Karpas-422 (cell line): ENCODE data around the gene RTP1. TPM values are rescaled to one million over a fixed set of nuclear protein-coding genes. Genes with fewer than 3 reads are reported as not detected.
"Not testable (repeated sequence)": the region's sequence is repeated elsewhere in the genome, so short reads cannot be mapped to it uniquely, and the experiment has no call there.

ENCODE experiments used
- DNase-seq: peaks from one replicate; pipeline ENCODE4 v3.0.0-alpha.2; 2015
- H2AFZ ChIP-seq: fragments of 200-600 bp; sonication (generic); 2 replicates; pipeline ENCODE4 v1.6.1; 2014; ENCODE audit warnings: antibody characterized with exemption, low read length, mixed read lengths
- H3K27ac ChIP-seq: fragments of 200-600 bp; sonication (generic); 2 replicates; pipeline ENCODE4 v1.5.1; 2014; ENCODE audit warnings: mild to moderate bottlenecking, low read length, moderate library complexity
- H3K27me3 ChIP-seq: fragments of 200-600 bp; sonication (generic); 2 replicates; pipeline ENCODE4 v1.6.1; 2014; ENCODE audit warnings: low read length, mixed read lengths
- H3K36me3 ChIP-seq: fragments of 200-600 bp; sonication (generic); 2 replicates; pipeline ENCODE4 v1.6.1; 2014; ENCODE audit warnings: low read length, mixed read lengths; ENCODE audit not compliant: insufficient read depth
- H3K4me1 ChIP-seq: fragments of 200-600 bp; sonication (generic); 2 replicates; pipeline ENCODE4 v1.6.1; 2014; ENCODE audit warnings: mild to moderate bottlenecking, low read length, mixed read lengths
- H3K4me2 ChIP-seq: fragments of 200-600 bp; sonication (generic); 2 replicates; pipeline ENCODE4 v1.6.1; 2014; ENCODE audit warnings: low read length, low read depth, mild to moderate bottlenecking; ENCODE audit not compliant: poor library complexity, severe bottlenecking
- H3K4me3 ChIP-seq: fragments of 200-600 bp; sonication (generic); 2 replicates; pipeline ENCODE4 v1.5.1; 2014; ENCODE audit warnings: mild to moderate bottlenecking, antibody characterized with exemption, low read length, mixed read lengths
- H3K79me2 ChIP-seq: fragments of 200-600 bp; sonication (generic); 2 replicates; pipeline ENCODE4 v1.6.1; 2014; ENCODE audit warnings: mild to moderate bottlenecking, low read length, mixed read lengths
- H3K9ac ChIP-seq: fragments of 200-600 bp; sonication (generic); 2 replicates; pipeline ENCODE4 v1.6.0; 2014; ENCODE audit warnings: low read length
- H3K9me2 ChIP-seq: fragments of 200-600 bp; sonication (generic), shearing (Covaris generic); replicated peaks from 2 replicates; pipeline ENCODE4 v1.6.0; 2014; ENCODE audit warnings: mild to moderate bottlenecking, low read length, moderate library complexity; ENCODE audit not compliant: insufficient read depth
- H3K9me3 ChIP-seq: fragments of 300-700, 200-600 bp; sonication (generic); 2 replicates; pipeline ENCODE4 v1.6.1; 2014; ENCODE audit warnings: low read length, mixed read lengths
- H4K20me1 ChIP-seq: fragments of 200-600 bp; sonication (generic); 2 replicates; pipeline ENCODE4 v1.6.1; 2014; ENCODE audit warnings: mild to moderate bottlenecking, antibody characterized with exemption, low read length, low read depth; ENCODE audit not compliant: insufficient read depth
- total RNA-seq: library from RNA; depleted of rRNA; stranded (reverse); fragments of >200 nt; shearing (Covaris generic); gene quantifications from 2 replicates; pipeline ENCODE4 v1.2.3, GENCODE V29; 2014; ENCODE audit warnings: low replicate concordance

Gene RTP1
- total RNA-seq, 1 experiment from 2014 or later, result not detected

- no peak overlapping the region for H3K4me2 ChIP-seq
- peaks cover 11% of the 10 kb centered on the region for H3K4me1 ChIP-seq
- H3K27me3 ChIP-seq, result no peaks in the 10 kb centered on the region
- H4K20me1 ChIP-seq, result no peaks in the 10 kb centered on the region
- H3K9me3 ChIP-seq, result no peaks in the 10 kb centered on the region
- H3K9me2 ChIP-seq, result no peaks in the 10 kb centered on the region
- no peak overlapping the region for H2AFZ ChIP-seq
- H3K9ac ChIP-seq, result no peak overlapping the region
- DNase-seq, result no peak
- no peak overlapping the region for H3K27ac ChIP-seq
- H3K36me3 ChIP-seq, result no peaks in the 10 kb centered on the region
- H3K79me2 ChIP-seq, result no peaks in the 10 kb centered on the region
- H3K4me3 ChIP-seq, result no peak overlapping the region
Observed at GRCh38 chr3:187169231-187169960, 27.9 kb upstream of the RTP1 start.

GRCh38 chr3:187170911-187171310 is 26.4 kb upstream of the RTP1 start:
- not testable (repeated sequence) for H3K4me1 ChIP-seq, H3K4me3 ChIP-seq, H3K27me3 ChIP-seq, H3K4me2 ChIP-seq, H4K20me1 ChIP-seq, H3K9me2 ChIP-seq, DNase-seq, H3K36me3 ChIP-seq, H3K79me2 ChIP-seq, H2AFZ ChIP-seq, H3K9me3 ChIP-seq, H3K9ac ChIP-seq, H3K27ac ChIP-seq

GRCh38 chr3:187172929-187173328 is 24.4 kb upstream of the RTP1 start:
- Histone ChIP-seq H3K4me2 (no peak overlapping the region), H3K36me3 (no peaks in the 10 kb centered on the region), H3K4me1 (no peaks in the 10 kb centered on the region), H3K79me2 (no peaks in the 10 kb centered on the region), H3K9me2 (no peaks in the 10 kb centered on the region), H3K27ac (no peak overlapping the region), H2AFZ (no peak overlapping the region), H3K27me3 (peaks cover 2% of the 10 kb centered on the region; the same call in 1 of the 2 replicates), H3K4me3 (no peak overlapping the region), H3K9ac (no peak overlapping the region), H3K9me3 (no peaks in the 10 kb centered on the region), H4K20me1 (no peaks in the 10 kb centered on the region)
- DNase-seq, result no peak

- Histone ChIP-seq H3K79me2 (no peaks in the 10 kb centered on the region), H3K9me2 (no peaks in the 10 kb centered on the region), H3K27me3 (no peaks in the 10 kb centered on the region), H3K9ac (no peak overlapping the region), H4K20me1 (no peaks in the 10 kb centered on the region), H3K4me2 (peak overlapping the region; percentile 63), H2AFZ (no peak overlapping the region), H3K36me3 (no peaks in the 10 kb centered on the region), H3K9me3 (no peaks in the 10 kb centered on the region), H3K4me3 (no peak overlapping the region), H3K27ac (no peak overlapping the region), H3K4me1 (peaks cover 50% of the 10 kb centered on the region)
- no peak for DNase-seq
Observed at GRCh38 chr3:187181454-187182170, 15.7 kb upstream of the RTP1 start.

- peak overlapping the region; percentile 63 for H3K4me2 ChIP-seq
- H3K9me2 ChIP-seq, result no peaks in the 10 kb centered on the region
- no peaks in the 10 kb centered on the region for H4K20me1 ChIP-seq
- H3K36me3 ChIP-seq, result no peaks in the 10 kb centered on the region
- peak; percentile 86 for DNase-seq
- no peaks in the 10 kb centered on the region for H3K27me3 ChIP-seq
- H3K9ac ChIP-seq, result peak overlapping the region; percentile 39
- H3K79me2 ChIP-seq, result no peaks in the 10 kb centered on the region
- H3K4me1 ChIP-seq, result peaks cover 67% of the 10 kb centered on the region
- peak overlapping the region; percentile 80 for H3K27ac ChIP-seq
- H3K9me3 ChIP-seq, result no peaks in the 10 kb centered on the region
- H2AFZ ChIP-seq, result peak overlapping the region; percentile 29; the same call in 1 of the 2 replicates
- H3K4me3 ChIP-seq, result peak overlapping the region; percentile 32
Observed at GRCh38 chr3:187183210-187183862, 13.9 kb upstream of the RTP1 start.

GRCh38 chr3:187183903-187184302 is 13.4 kb upstream of the RTP1 start:
- peak overlapping the region; percentile 29; the same call in 1 of the 2 replicates for H2AFZ ChIP-seq
- no peaks in the 10 kb centered on the region for H3K36me3 ChIP-seq
- peaks cover 73% of the 10 kb centered on the region for H3K4me1 ChIP-seq
- peak; percentile 73 for DNase-seq
- H3K9me2 ChIP-seq, result no peaks in the 10 kb centered on the region
- no peaks in the 10 kb centered on the region for H4K20me1 ChIP-seq
- H3K79me2 ChIP-seq, result no peaks in the 10 kb centered on the region
- peak overlapping the region; percentile 80 for H3K27ac ChIP-seq
- H3K9ac ChIP-seq, result peak overlapping the region; percentile 39
- peak overlapping the region; percentile 32 for H3K4me3 ChIP-seq
- no peaks in the 10 kb centered on the region for H3K27me3 ChIP-seq
- peak overlapping the region; percentile 63 for H3K4me2 ChIP-seq
- H3K9me3 ChIP-seq, result no peaks in the 10 kb centered on the region

GRCh38 chr3:187185759-187186158 is 11.5 kb upstream of the RTP1 start:
- no peaks in the 10 kb centered on the region for H3K36me3 ChIP-seq
- H3K79me2 ChIP-seq, result no peaks in the 10 kb centered on the region
- no peaks in the 10 kb centered on the region for H3K9me3 ChIP-seq
- peak; percentile 89 for DNase-seq
- H3K9me2 ChIP-seq, result no peaks in the 10 kb centered on the region
- no peak overlapping the region for H2AFZ ChIP-seq
- H3K27me3 ChIP-seq, result no peaks in the 10 kb centered on the region
- no peaks in the 10 kb centered on the region for H4K20me1 ChIP-seq
- H3K9ac ChIP-seq, result peak overlapping the region; percentile 15
- peak overlapping the region; percentile 10 for H3K4me3 ChIP-seq
- peaks cover 90% of the 10 kb centered on the region for H3K4me1 ChIP-seq
- H3K27ac ChIP-seq, result peak overlapping the region; percentile 78
- peak overlapping the region; percentile 57 for H3K4me2 ChIP-seq

- Histone ChIP-seq H3K4me2 (peak overlapping the region; percentile 57), H4K20me1 (no peaks in the 10 kb centered on the region), H3K79me2 (no peaks in the 10 kb centered on the region), H3K9me2 (no peaks in the 10 kb centered on the region), H3K9ac (peak overlapping the region; percentile 15), H3K36me3 (no peaks in the 10 kb centered on the region), H3K9me3 (no peaks in the 10 kb centered on the region), H3K27me3 (no peaks in the 10 kb centered on the region), H3K4me3 (peak overlapping the region; percentile 10; the same call in 1 of the 2 replicates), H3K27ac (peak overlapping the region; percentile 78), H3K4me1 (peaks cover 90% of the 10 kb centered on the region), H2AFZ (peak overlapping the region; percentile 39)
- DNase-seq, result peak; percentile 65
Observed at GRCh38 chr3:187186375-187186774, 10.9 kb upstream of the RTP1 start.
